Stimulated activated memory B cell treated with anti-CD40 and anti-IgM and Interleukin-4, amounts not matched to agents 10 μg/mL and 1 μg/mL and 100 μg/mL, for 72 hours (primary cell): Measurements from ENCODE around the gene NEDD4L.
A peak's percentile ranks its signal among the peaks of the same experiment; 100 is the strongest.

Source experiments
- ATAC-seq: fragments of 150-1000 bp; cut with Tn5 transposase; 2 replicates; pipeline ENCODE4 v1.10.0; 2021
- H3K27ac Mint-ChIP-seq: one replicate; pipeline ENCODE4 v1.8.0; 2022; ENCODE audit warnings: mild to moderate bottlenecking, mixed read lengths
- H3K27me3 Mint-ChIP-seq: one replicate; pipeline ENCODE4 v1.8.0; 2022; ENCODE audit warnings: mixed read lengths
- H3K36me3 Mint-ChIP-seq: one replicate; pipeline ENCODE4 v1.8.0; 2022; ENCODE audit warnings: mixed read lengths
- H3K4me1 Mint-ChIP-seq: one replicate; pipeline ENCODE4 v1.8.0; 2022; ENCODE audit warnings: mixed read lengths
- H3K4me3 Mint-ChIP-seq: one replicate; pipeline ENCODE4 v1.8.0; 2022; ENCODE audit warnings: mild to moderate bottlenecking, moderate library complexity, mixed read lengths
- H3K9me3 Mint-ChIP-seq: one replicate; pipeline ENCODE4 v1.8.0; 2022; ENCODE audit warnings: mixed read lengths

Gene NEDD4L

GRCh38 chr18:58104096-58104495 lies 60.1 kb downstream of the NEDD4L start:
- Mint-ChIP-seq H3K9me3 (no peaks in the 10 kb centered on the region), H3K27ac (no peak overlapping the region), H3K4me1 (peaks cover 37% of the 10 kb centered on the region), H3K27me3 (no peaks in the 10 kb centered on the region), H3K36me3 (no peaks in the 10 kb centered on the region), H3K4me3 (no peak overlapping the region)
- no peak for ATAC-seq

GRCh38 chr18:58105206-58105887 lies 61.3 kb downstream of the NEDD4L start:
- Mint-ChIP-seq H3K36me3 (no peaks in the 10 kb centered on the region), H3K9me3 (no peaks in the 10 kb centered on the region), H3K4me3 (no peak overlapping the region), H3K27ac (no peak overlapping the region), H3K4me1 (peaks cover 35% of the 10 kb centered on the region), H3K27me3 (no peaks in the 10 kb centered on the region)
- no peak for ATAC-seq

- no peaks in the 10 kb centered on the region for H3K36me3 Mint-ChIP-seq
- H3K4me3 Mint-ChIP-seq: no peak overlapping the region
- H3K27me3 Mint-ChIP-seq: no peaks in the 10 kb centered on the region
- H3K27ac Mint-ChIP-seq: no peak overlapping the region
- no peak for ATAC-seq
- H3K9me3 Mint-ChIP-seq: no peaks in the 10 kb centered on the region
- peaks cover 39% of the 10 kb centered on the region for H3K4me1 Mint-ChIP-seq
Observed at GRCh38 chr18:58105888-58106260, 61.8 kb downstream of the NEDD4L start.

- H3K4me3 Mint-ChIP-seq: no peak overlapping the region
- H3K9me3 Mint-ChIP-seq: no peaks in the 10 kb centered on the region
- no peaks in the 10 kb centered on the region for H3K36me3 Mint-ChIP-seq
- ATAC-seq: no peak
- no peaks in the 10 kb centered on the region for H3K27me3 Mint-ChIP-seq
- no peak overlapping the region for H3K27ac Mint-ChIP-seq
- peaks cover 43% of the 10 kb centered on the region for H3K4me1 Mint-ChIP-seq
Observed at GRCh38 chr18:58106289-58107070, 62.5 kb downstream of the NEDD4L start.

- Mint-ChIP-seq H3K4me1 (peaks cover 37% of the 10 kb centered on the region), H3K27ac (no peak overlapping the region), H3K4me3 (no peak overlapping the region), H3K36me3 (no peaks in the 10 kb centered on the region), H3K9me3 (peaks cover 2% of the 10 kb centered on the region), H3K27me3 (no peaks in the 10 kb centered on the region)
- no peak for ATAC-seq
Observed at GRCh38 chr18:58109256-58109655, 65.2 kb downstream of the NEDD4L start.

- no peaks in the 10 kb centered on the region for H3K36me3 Mint-ChIP-seq
- ATAC-seq: peak; percentile 55
- H3K4me1 Mint-ChIP-seq: peaks cover 37% of the 10 kb centered on the region
- H3K27ac Mint-ChIP-seq: peak overlapping the region; percentile 14
- no peaks in the 10 kb centered on the region for H3K27me3 Mint-ChIP-seq
- H3K4me3 Mint-ChIP-seq: no peak overlapping the region
- peaks cover 2% of the 10 kb centered on the region for H3K9me3 Mint-ChIP-seq
Observed at GRCh38 chr18:58110398-58110797, 66.4 kb downstream of the NEDD4L start.

GRCh38 chr18:58112174-58112573 lies 68.1 kb downstream of the NEDD4L start:
- H3K36me3 Mint-ChIP-seq: no peaks in the 10 kb centered on the region
- H3K4me1 Mint-ChIP-seq: peaks cover 33% of the 10 kb centered on the region
- ATAC-seq: no peak
- H3K4me3 Mint-ChIP-seq: no peak overlapping the region
- peaks cover 2% of the 10 kb centered on the region for H3K9me3 Mint-ChIP-seq
- no peak overlapping the region for H3K27ac Mint-ChIP-seq
- H3K27me3 Mint-ChIP-seq: no peaks in the 10 kb centered on the region

GRCh38 chr18:58113337-58113736 lies 69.3 kb downstream of the NEDD4L start:
- Mint-ChIP-seq H3K27me3 (no peaks in the 10 kb centered on the region), H3K9me3 (peaks cover 2% of the 10 kb centered on the region), H3K36me3 (no peaks in the 10 kb centered on the region), H3K4me3 (no peak overlapping the region), H3K4me1 (peaks cover 30% of the 10 kb centered on the region), H3K27ac (peak overlapping the region; percentile 65)
- ATAC-seq: no peak

GRCh38 chr18:58114766-58115165 lies 70.7 kb downstream of the NEDD4L start:
- Mint-ChIP-seq H3K36me3 (no peaks in the 10 kb centered on the region), H3K27me3 (no peaks in the 10 kb centered on the region), H3K27ac (peak overlapping the region; percentile 59)

GRCh38 chr18:58116818-58117217 lies 72.8 kb downstream of the NEDD4L start:
- Mint-ChIP-seq H3K27ac (no peak overlapping the region), H3K4me3 (no peak overlapping the region), H3K36me3 (no peaks in the 10 kb centered on the region), H3K9me3 (peaks cover 2% of the 10 kb centered on the region), H3K27me3 (no peaks in the 10 kb centered on the region), H3K4me1 (peaks cover 11% of the 10 kb centered on the region)
- no peak for ATAC-seq

More at GRCh38 chr18:58114766-58115165, 70.7 kb downstream of the NEDD4L start:
- peaks cover 29% of the 10 kb centered on the region for H3K4me1 Mint-ChIP-seq
- no peak overlapping the region for H3K4me3 Mint-ChIP-seq
- ATAC-seq: no peak
- H3K9me3 Mint-ChIP-seq: peaks cover 2% of the 10 kb centered on the region

GRCh38 chr18:58117786-58118403 lies 73.9 kb downstream of the NEDD4L start:
- no peak overlapping the region for H3K27ac Mint-ChIP-seq
- H3K4me1 Mint-ChIP-seq: peaks cover 10% of the 10 kb centered on the region
- no peaks in the 10 kb centered on the region for H3K36me3 Mint-ChIP-seq
- ATAC-seq: no peak
- no peaks in the 10 kb centered on the region for H3K27me3 Mint-ChIP-seq
- no peak overlapping the region for H3K4me3 Mint-ChIP-seq
- H3K9me3 Mint-ChIP-seq: peaks cover 2% of the 10 kb centered on the region

GRCh38 chr18:58118536-58118935 lies 74.5 kb downstream of the NEDD4L start:
- Mint-ChIP-seq H3K9me3 (no peaks in the 10 kb centered on the region), H3K27me3 (no peaks in the 10 kb centered on the region), H3K36me3 (no peaks in the 10 kb centered on the region), H3K4me1 (peaks cover 3% of the 10 kb centered on the region), H3K4me3 (no peak overlapping the region), H3K27ac (peak overlapping the region; percentile 59)
- ATAC-seq: no peak

GRCh38 chr18:58119819-58120218 lies 75.8 kb downstream of the NEDD4L start:
- no peaks in the 10 kb centered on the region for H3K4me1 Mint-ChIP-seq
- H3K27ac Mint-ChIP-seq: peak overlapping the region; percentile 59
- no peak overlapping the region for H3K4me3 Mint-ChIP-seq
- ATAC-seq: no peak
- H3K36me3 Mint-ChIP-seq: no peaks in the 10 kb centered on the region
- no peaks in the 10 kb centered on the region for H3K9me3 Mint-ChIP-seq
- H3K27me3 Mint-ChIP-seq: no peaks in the 10 kb centered on the region

GRCh38 chr18:58124475-58124874 lies 80.4 kb downstream of the NEDD4L start:
- ATAC-seq: no peak
- Mint-ChIP-seq H3K27me3 (no peaks in the 10 kb centered on the region), H3K4me1 (no peaks in the 10 kb centered on the region), H3K36me3 (no peaks in the 10 kb centered on the region), H3K9me3 (no peaks in the 10 kb centered on the region), H3K27ac (no peak overlapping the region), H3K4me3 (no peak overlapping the region)

- Mint-ChIP-seq H3K9me3 (no peaks in the 10 kb centered on the region), H3K27me3 (no peaks in the 10 kb centered on the region), H3K4me3 (no peak overlapping the region), H3K27ac (no peak overlapping the region), H3K36me3 (no peaks in the 10 kb centered on the region), H3K4me1 (no peaks in the 10 kb centered on the region)
- no peak for ATAC-seq
Observed at GRCh38 chr18:58125183-58125582, 81.2 kb downstream of the NEDD4L start.

- Mint-ChIP-seq H3K9me3 (no peaks in the 10 kb centered on the region), H3K27me3 (no peaks in the 10 kb centered on the region), H3K4me1 (no peaks in the 10 kb centered on the region), H3K27ac (no peak overlapping the region), H3K36me3 (no peaks in the 10 kb centered on the region), H3K4me3 (no peak overlapping the region)
- no peak for ATAC-seq
Observed at GRCh38 chr18:58125756-58126155, 81.7 kb downstream of the NEDD4L start.
